GM18520 (cell line): ENCODE data around the gene CLEC18B.
"Not testable (repeated sequence)": the region's sequence is repeated elsewhere in the genome, so short reads cannot be mapped to it uniquely, and the experiment has no call there.

Experiments used
- ATAC-seq: cut with Tn5 transposase; IDR thresholded peaks from one replicate; pipeline ENCODE4 v1.9.1; 2021; ENCODE audit not compliant: unreplicated experiment

CLEC18B gene

DNA sequence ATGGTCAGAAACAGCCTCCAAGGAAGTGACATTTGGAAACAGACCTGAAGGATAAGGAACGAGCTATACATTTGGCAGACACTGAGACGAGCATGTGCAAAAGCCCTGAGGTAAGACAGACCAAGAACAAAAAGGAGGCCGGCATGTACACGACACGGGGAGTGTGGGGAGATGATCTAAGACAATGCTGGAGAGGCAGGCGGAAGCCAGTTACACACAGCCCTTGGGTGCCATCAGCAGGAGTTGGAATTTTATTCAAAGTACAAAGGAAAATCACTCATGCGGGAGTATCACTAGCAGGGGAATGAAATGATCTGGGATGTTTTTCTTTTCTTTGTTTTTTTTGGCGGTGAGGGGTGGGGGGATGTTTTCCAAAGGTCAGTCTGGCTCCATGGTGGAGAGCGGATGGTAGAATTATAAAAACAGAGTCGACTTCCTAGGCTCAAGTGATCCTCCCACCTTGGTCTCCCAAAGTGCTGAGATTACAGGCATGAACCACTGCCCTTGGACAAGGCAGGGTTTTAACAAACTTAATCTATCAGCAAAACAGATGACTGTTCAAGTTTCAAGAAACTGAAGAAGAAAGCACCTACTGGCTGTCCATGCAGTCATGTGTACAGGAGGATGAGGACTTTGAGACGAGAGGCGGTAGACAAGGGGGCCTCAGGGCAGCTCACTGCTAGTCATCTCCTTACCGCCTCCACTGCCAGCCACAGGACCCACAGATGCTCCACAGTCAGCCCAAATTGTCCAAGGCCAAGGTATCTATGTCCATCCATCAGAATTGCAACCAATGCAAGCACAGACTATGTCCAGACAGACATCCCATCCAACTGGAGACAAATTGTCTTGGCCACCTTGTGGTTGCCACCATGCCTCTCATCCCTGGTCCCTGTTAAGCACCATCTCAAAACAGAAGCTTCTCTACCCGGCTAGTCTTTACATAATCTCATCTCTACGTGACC lies 59.4 kb downstream of the CLEC18B start:
- not testable (repeated sequence) for ATAC-seq
